GM12892 (cell line): ENCODE data around the gene MAB21L2.

Experiments used
- DNase-seq: peaks from one replicate; pipeline ENCODE4 v3.0.0; 2011; ENCODE audit not compliant: insufficient read length
- FAIRE-seq: peaks from 2 replicates; lab custom pipeline; 2011; peaks lifted over from hg19 to GRCh38; lab: Jason Lieb, UNC
- POLR2A ChIP-seq: IDR thresholded peaks from 2 replicates; pipeline ENCODE4 v1.6.1; 2011; ENCODE audit warnings: low read depth, low read length, control low read depth
- POLR2AphosphoS5 ChIP-seq: IDR thresholded peaks from 2 replicates; pipeline ENCODE4 v1.6.1; 2011; ENCODE audit warnings: low read depth, low read length, control low read depth
- TAF1 ChIP-seq: IDR thresholded peaks from 2 replicates; pipeline ENCODE4 v1.6.1; 2011; ENCODE audit warnings: low read depth, mild to moderate bottlenecking, control low read depth, low read length, borderline replicate concordance

The MAB21L2 gene

GRCh38 chr4:150632639-150633038 lies 50.7 kb downstream of the MAB21L2 start:
- peak; percentile 61 for FAIRE-seq
- TF ChIP-seq POLR2A (no peak), POLR2AphosphoS5 (no peak), TAF1 (no peak)
- no peak for DNase-seq
